Uterus (tissue), 2 donors: ENCODE measurements around the gene BRINP2.

Experiments used
- POLR2A ChIP-seq, 2 donors: fragments of 450-650 bp; IDR thresholded peaks; one replicate each; pipeline ENCODE4 v1.6.1; 2016; ENCODE audit warnings: antibody characterized with exemption in 2 of 2, mild to moderate bottlenecking in 1 of 2, moderate library complexity in 1 of 2
- TF ChIP-seq, protein P1 (sequence below), 4 experiments: fragments of 200-600 bp in 2 of 4; fragments of 450-650 bp in 2 of 4; sonication (generic) in 2 of 4; IDR thresholded peaks; one replicate each; pipeline ENCODE4 v1.5.1; 2016 to 2019; ENCODE audit warnings: antibody characterized with exemption in 4 of 4, mild to moderate bottlenecking in 2 of 4, moderate library complexity in 1 of 4

DNA sequence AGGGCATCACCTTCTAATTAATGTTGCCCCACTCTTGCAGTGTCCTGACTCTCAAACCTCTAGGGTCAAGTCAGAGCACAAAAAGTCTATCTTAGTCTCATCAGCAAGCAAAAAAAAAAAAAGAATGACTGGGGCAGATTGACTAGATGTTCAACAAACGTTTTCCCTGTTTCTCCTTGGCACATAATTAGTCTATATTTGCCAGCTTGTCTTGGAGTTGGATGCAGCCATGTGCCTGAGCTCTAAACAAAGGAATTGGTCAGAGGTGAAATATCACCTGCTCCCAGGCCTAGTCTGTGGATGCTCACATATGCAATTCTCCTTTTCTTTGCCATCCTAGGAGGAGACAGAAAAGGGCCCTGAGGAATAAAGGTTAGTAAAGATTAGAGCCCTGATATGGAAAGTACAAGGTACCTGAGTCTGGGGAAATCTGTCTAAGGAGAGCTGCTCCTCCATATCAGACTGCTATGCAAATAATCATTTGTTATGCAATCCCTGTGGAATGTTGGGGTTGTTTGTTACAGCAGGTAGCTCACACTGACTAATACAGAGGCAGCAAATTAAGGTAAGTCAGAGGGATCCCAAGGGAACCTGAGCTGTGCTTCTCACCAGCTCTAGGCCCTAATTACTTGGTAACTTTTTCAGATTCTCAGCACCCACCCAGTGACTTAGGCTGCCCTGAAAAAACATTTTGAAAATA lies 130.8 kb downstream of the BRINP2 start:
- TF ChIP-seq, protein P1, sequence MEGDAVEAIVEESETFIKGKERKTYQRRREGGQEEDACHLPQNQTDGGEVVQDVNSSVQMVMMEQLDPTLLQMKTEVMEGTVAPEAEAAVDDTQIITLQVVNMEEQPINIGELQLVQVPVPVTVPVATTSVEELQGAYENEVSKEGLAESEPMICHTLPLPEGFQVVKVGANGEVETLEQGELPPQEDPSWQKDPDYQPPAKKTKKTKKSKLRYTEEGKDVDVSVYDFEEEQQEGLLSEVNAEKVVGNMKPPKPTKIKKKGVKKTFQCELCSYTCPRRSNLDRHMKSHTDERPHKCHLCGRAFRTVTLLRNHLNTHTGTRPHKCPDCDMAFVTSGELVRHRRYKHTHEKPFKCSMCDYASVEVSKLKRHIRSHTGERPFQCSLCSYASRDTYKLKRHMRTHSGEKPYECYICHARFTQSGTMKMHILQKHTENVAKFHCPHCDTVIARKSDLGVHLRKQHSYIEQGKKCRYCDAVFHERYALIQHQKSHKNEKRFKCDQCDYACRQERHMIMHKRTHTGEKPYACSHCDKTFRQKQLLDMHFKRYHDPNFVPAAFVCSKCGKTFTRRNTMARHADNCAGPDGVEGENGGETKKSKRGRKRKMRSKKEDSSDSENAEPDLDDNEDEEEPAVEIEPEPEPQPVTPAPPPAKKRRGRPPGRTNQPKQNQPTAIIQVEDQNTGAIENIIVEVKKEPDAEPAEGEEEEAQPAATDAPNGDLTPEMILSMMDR (IDR thresholded peaks at IDR 0.05) = no peak
- no peak for TF ChIP-seq POLR2A (IDR thresholded peaks at IDR 0.05)
